Fibroblast of villous mesenchyme (primary cell): Measurements from ENCODE around the gene FLT1. TPM values are rescaled to one million over a fixed set of nuclear protein-coding genes. Genes with fewer than 3 reads are reported as not detected.

Experiments used
- DNase-seq: peaks from one replicate; pipeline ENCODE4 v3.0.0-alpha.2; 2010; ENCODE audit warnings: low read depth
- H3K4me3 ChIP-seq: 2 replicates; pipeline ENCODE4 v1.5.1; 2011; ENCODE audit warnings: low read depth, mild to moderate bottlenecking, low read length
- CTCF ChIP-seq: IDR thresholded peaks from 2 replicates; pipeline ENCODE4 v1.5.1; 2012; ENCODE audit warnings: low read depth, mild to moderate bottlenecking, low read length; ENCODE audit not compliant: insufficient read depth
- total RNA-seq: library from RNA; depleted of rRNA; stranded (reverse); fragments of >200 nt; gene quantifications from 2 replicates; pipeline ENCODE4 v1.2.3, GENCODE V29; 2012

FLT1 gene
- total RNA-seq, 1 donor: 12.1 TPM

GRCh38 chr13:28306325-28306724 is 188.6 kb downstream of the FLT1 start:
- H3K4me3 ChIP-seq: no peak overlapping the region
- no peak for DNase-seq
- no peak for TF ChIP-seq CTCF

GRCh38 chr13:28301839-28302238 is 193.1 kb downstream of the FLT1 start:
- no peak overlapping the region for H3K4me3 ChIP-seq
- no peak for DNase-seq
- no peak for TF ChIP-seq CTCF

GRCh38 chr13:28299916-28300315 is 195.0 kb downstream of the FLT1 start:
- DNase-seq: peak; percentile 64
- H3K4me3 ChIP-seq: no peak overlapping the region
- TF ChIP-seq CTCF: no peak

- H3K4me3 ChIP-seq: no peak overlapping the region
- no peak for TF ChIP-seq CTCF
- no peak for DNase-seq
These were observed 197.6 kb downstream of the FLT1 start for GRCh38 chr13:28297341-28297740.

GRCh38 chr13:28286263-28286662 is 208.7 kb downstream of the FLT1 start:
- H3K4me3 ChIP-seq: no peak overlapping the region
- TF ChIP-seq CTCF: no peak
- DNase-seq: no peak

- DNase-seq: no peak
- TF ChIP-seq CTCF: no peak
- H3K4me3 ChIP-seq: no peak overlapping the region
These were observed 211.3 kb downstream of the FLT1 start for GRCh38 chr13:28283600-28283999.

- TF ChIP-seq CTCF: no peak
- no peak for DNase-seq
- H3K4me3 ChIP-seq: no peak overlapping the region
These were observed 212.5 kb downstream of the FLT1 start for GRCh38 chr13:28282451-28282850.
